Epidermal melanocyte (primary cell): ENCODE data around the gene LIN28A.

ENCODE experiments used
- DNase-seq: peaks from one replicate; pipeline ENCODE4 v3.0.0; 2011; ENCODE audit warnings: low spot score; ENCODE audit not compliant: insufficient read length

The LIN28A gene

DNA sequence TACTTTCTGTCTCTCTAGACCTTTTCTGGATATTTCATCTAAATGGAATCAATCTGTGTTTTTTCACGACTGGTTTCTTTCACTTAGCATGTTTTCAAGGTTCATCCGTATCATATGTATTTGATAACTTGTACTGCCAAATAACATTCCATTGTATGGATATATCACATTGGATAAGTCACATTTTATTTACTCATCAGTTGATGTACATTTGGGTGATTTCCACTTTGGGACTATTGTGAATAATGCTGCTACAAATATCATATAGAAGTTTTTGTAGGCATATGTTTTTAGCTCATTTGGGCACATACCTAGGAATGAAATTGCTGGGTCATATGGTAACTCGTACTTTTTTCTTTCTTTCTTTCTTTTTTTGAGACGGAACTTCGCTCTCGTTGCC is 68.4 kb downstream of the LIN28A start:
- no peak for DNase-seq
